Tibial nerve (tissue), 3 donors: ENCODE results near the gene TEX264.

Experiments used
- POLR2A ChIP-seq, 2 donors: fragments of 450-650 bp; IDR thresholded peaks; one replicate each; pipeline ENCODE4 v1.6.1; 2017; ENCODE audit warnings: antibody characterized with exemption in 2 of 2, mild to moderate bottlenecking in 2 of 2, moderate library complexity in 2 of 2
- TF ChIP-seq, protein P1 (sequence below), 5 experiments: fragments of 200-600 bp in 3 of 5; fragments of 450-650 bp in 2 of 5; sonication (generic) in 3 of 5; IDR thresholded peaks; one replicate each; pipeline ENCODE4 v1.5.1; 2016 to 2019; ENCODE audit warnings: antibody characterized with exemption in 5 of 5, mild to moderate bottlenecking in 3 of 5, moderate library complexity in 2 of 5

DNA sequence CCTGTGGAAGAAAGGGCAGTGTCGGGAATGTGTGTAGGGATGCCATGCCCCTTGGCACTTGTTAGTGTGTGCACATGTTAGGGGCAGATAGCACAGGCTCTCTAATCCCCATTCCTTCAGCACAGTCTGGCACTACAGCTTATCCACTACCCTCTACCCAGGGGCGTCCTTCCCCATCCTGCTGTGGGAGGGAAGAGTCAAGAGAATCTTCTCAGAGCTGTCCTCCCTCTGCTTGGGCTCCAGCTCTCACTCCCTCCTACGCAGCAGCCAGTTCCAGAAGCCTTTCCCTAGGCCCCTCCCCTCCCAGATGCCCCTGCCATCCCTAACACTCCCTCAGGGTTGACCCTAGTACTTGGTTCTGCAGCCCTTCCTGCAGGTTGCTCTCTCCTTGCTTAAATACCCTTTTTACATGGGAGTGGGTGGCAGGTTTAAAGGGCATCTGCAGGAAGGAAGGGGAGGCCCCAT is 35.0 kb downstream of the TEX264 start:
- TF ChIP-seq, protein P1, sequence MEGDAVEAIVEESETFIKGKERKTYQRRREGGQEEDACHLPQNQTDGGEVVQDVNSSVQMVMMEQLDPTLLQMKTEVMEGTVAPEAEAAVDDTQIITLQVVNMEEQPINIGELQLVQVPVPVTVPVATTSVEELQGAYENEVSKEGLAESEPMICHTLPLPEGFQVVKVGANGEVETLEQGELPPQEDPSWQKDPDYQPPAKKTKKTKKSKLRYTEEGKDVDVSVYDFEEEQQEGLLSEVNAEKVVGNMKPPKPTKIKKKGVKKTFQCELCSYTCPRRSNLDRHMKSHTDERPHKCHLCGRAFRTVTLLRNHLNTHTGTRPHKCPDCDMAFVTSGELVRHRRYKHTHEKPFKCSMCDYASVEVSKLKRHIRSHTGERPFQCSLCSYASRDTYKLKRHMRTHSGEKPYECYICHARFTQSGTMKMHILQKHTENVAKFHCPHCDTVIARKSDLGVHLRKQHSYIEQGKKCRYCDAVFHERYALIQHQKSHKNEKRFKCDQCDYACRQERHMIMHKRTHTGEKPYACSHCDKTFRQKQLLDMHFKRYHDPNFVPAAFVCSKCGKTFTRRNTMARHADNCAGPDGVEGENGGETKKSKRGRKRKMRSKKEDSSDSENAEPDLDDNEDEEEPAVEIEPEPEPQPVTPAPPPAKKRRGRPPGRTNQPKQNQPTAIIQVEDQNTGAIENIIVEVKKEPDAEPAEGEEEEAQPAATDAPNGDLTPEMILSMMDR (IDR thresholded peaks at IDR 0.05) = no peak
- no peak for TF ChIP-seq POLR2A (IDR thresholded peaks at IDR 0.05)
